SK-N-MC (cell line): ENCODE data around the gene SLC2A6.
A peak's percentile ranks its signal among the peaks of the same experiment; 100 is the strongest.

Experiments
- DNase-seq: peaks from one replicate; pipeline ENCODE4 v3.0.0-alpha.2; 2011; ENCODE audit warnings: low read depth, low spot score
- H3K27ac ChIP-seq: fragments of 200-600 bp; sonication (generic); 2 replicates; pipeline ENCODE4 v1.5.1; 2016; ENCODE audit warnings: mixed run types
- H3K36me3 ChIP-seq: fragments of 200-600 bp; sonication (generic); 2 replicates; pipeline ENCODE4 v1.6.1; 2017; ENCODE audit warnings: antibody characterized with exemption, low read length, mixed read lengths; ENCODE audit not compliant: insufficient read depth
- H3K4me3 ChIP-seq: fragments of 200-600 bp; sonication (generic); 2 replicates; pipeline ENCODE4 v1.5.1; 2016
- H3K9ac ChIP-seq: fragments of 200-600 bp; sonication (generic); 2 replicates; pipeline ENCODE4 v1.8.0; 2017; ENCODE audit warnings: mixed run types, mixed read lengths; ENCODE audit not compliant: insufficient read length
- H3K9me3 ChIP-seq: fragments of 200-600 bp; sonication (generic); 2 replicates; pipeline ENCODE4 v1.6.1; 2017; ENCODE audit warnings: low read depth, mild to moderate bottlenecking, antibody characterized with exemption, low read length, moderate library complexity, mixed read lengths
- EZH2 ChIP-seq: fragments of 200-600 bp; sonication (generic); IDR thresholded peaks from one replicate; pipeline ENCODE4 v1.6.1; 2017; ENCODE audit warnings: antibody characterized with exemption
- FOXP2 ChIP-seq: optimal IDR thresholded peaks from 2 replicates; pipeline ENCODE3; 2011; ENCODE audit warnings: mild to moderate bottlenecking, moderate library complexity; ENCODE audit not compliant: insufficient read depth; ENCODE audit errors: extremely low read length, control extremely low read depth
- POLR2AphosphoS5 ChIP-seq: IDR thresholded peaks from 2 replicates; pipeline ENCODE4 v1.6.1; 2012; ENCODE audit warnings: mild to moderate bottlenecking, low read depth, low read length, borderline replicate concordance

The SLC2A6 gene

GRCh38 chr9:133471551-133472276 lies 7.2 kb downstream of the SLC2A6 start:
- Histone ChIP-seq H3K9ac (no peak overlapping the region), H3K4me3 (no peak overlapping the region), H3K9me3 (no peaks in the 10 kb centered on the region), H3K27ac (no peak overlapping the region), H3K36me3 (no peaks in the 10 kb centered on the region)
- DNase-seq, result no peak
- TF ChIP-seq POLR2AphosphoS5 (no peak), FOXP2 (no peak), EZH2 (no peak)

GRCh38 chr9:133470988-133471387 lies 7.9 kb downstream of the SLC2A6 start:
- H3K9ac ChIP-seq, result no peak overlapping the region
- no peaks in the 10 kb centered on the region for H3K9me3 ChIP-seq
- no peak overlapping the region for H3K4me3 ChIP-seq
- TF ChIP-seq POLR2AphosphoS5 (no peak), FOXP2 (no peak), EZH2 (no peak)
- no peak for DNase-seq
- no peaks in the 10 kb centered on the region for H3K36me3 ChIP-seq
- no peak overlapping the region for H3K27ac ChIP-seq

- Histone ChIP-seq H3K36me3 (no peaks in the 10 kb centered on the region), H3K27ac (no peak overlapping the region), H3K9ac (no peak overlapping the region), H3K4me3 (no peak overlapping the region), H3K9me3 (no peaks in the 10 kb centered on the region)
- TF ChIP-seq FOXP2 (no peak), EZH2 (no peak), POLR2AphosphoS5 (no peak)
- no peak for DNase-seq
Measured at GRCh38 chr9:133470427-133470924, 8.4 kb downstream of the SLC2A6 start.

- Histone ChIP-seq H3K4me3 (no peak overlapping the region), H3K9me3 (no peaks in the 10 kb centered on the region), H3K9ac (no peak overlapping the region), H3K36me3 (no peaks in the 10 kb centered on the region), H3K27ac (no peak overlapping the region)
- TF ChIP-seq POLR2AphosphoS5, result no peak
- DNase-seq, result no peak
Measured at GRCh38 chr9:133468777-133469421, 10.0 kb downstream of the SLC2A6 start.

GRCh38 chr9:133468374-133468773 lies 10.5 kb downstream of the SLC2A6 start:
- Histone ChIP-seq H3K9me3 (no peaks in the 10 kb centered on the region), H3K9ac (no peak overlapping the region), H3K36me3 (no peaks in the 10 kb centered on the region), H3K4me3 (no peak overlapping the region), H3K27ac (no peak overlapping the region)
- DNase-seq, result no peak
- no peak for TF ChIP-seq POLR2AphosphoS5

- no peaks in the 10 kb centered on the region for H3K36me3 ChIP-seq
- no peak for DNase-seq
Measured at GRCh38 chr9:133467101-133467500, 11.8 kb downstream of the SLC2A6 start.

GRCh38 chr9:133465984-133466383 lies 12.9 kb downstream of the SLC2A6 start:
- Histone ChIP-seq H3K9me3 (no peaks in the 10 kb centered on the region), H3K36me3 (no peaks in the 10 kb centered on the region), H3K9ac (no peak overlapping the region), H3K27ac (peak overlapping the region; percentile 22), H3K4me3 (no peak overlapping the region)
- no peak for DNase-seq
- TF ChIP-seq POLR2AphosphoS5, result no peak
- no peak for TF ChIP-seq EZH2
- TF ChIP-seq FOXP2, result no peak

More at GRCh38 chr9:133467101-133467500, 11.8 kb downstream of the SLC2A6 start:
- H3K9ac ChIP-seq, result no peak overlapping the region
- no peaks in the 10 kb centered on the region for H3K9me3 ChIP-seq
- no peak overlapping the region for H3K4me3 ChIP-seq
- no peak overlapping the region for H3K27ac ChIP-seq
- TF ChIP-seq FOXP2 (no peak), EZH2 (no peak), POLR2AphosphoS5 (no peak)

- Histone ChIP-seq H3K9ac (no peak overlapping the region), H3K9me3 (no peaks in the 10 kb centered on the region), H3K4me3 (no peak overlapping the region), H3K36me3 (no peaks in the 10 kb centered on the region), H3K27ac (no peak overlapping the region)
- no peak for DNase-seq
- TF ChIP-seq FOXP2 (no peak), POLR2AphosphoS5 (no peak), EZH2 (no peak)
Measured at GRCh38 chr9:133464638-133465037, 14.3 kb downstream of the SLC2A6 start.
